ENCODE measurements around the gene KIF5B. TPM values are rescaled to one million over a fixed set of nuclear protein-coding genes. Genes with fewer than 3 reads are reported as not detected.

Gene KIF5B
- total RNA-seq, 1 donor from 2014 or later: 144 TPM

GRCh38 chr10:32095116-32095733 is 39.0 kb upstream of the KIF5B start:
- no peaks in the 10 kb centered on the region for H3K4me1 ChIP-seq
- no peaks in the 10 kb centered on the region for H3K36me3 ChIP-seq
- H3K27me3 ChIP-seq (ENCODE audit: low read depth): no peaks in the 10 kb centered on the region
- intact Hi-C loops (cut with micrococcal nuclease): no loop called here
- no peak overlapping the region for H3K4me3 ChIP-seq
- no peak for TF ChIP-seq CTCF (IDR thresholded peaks at IDR 0.05; ENCODE audit: borderline replicate concordance)
- H3K27ac ChIP-seq (replicated peaks): no peak overlapping the region
- peaks cover 11% of the 10 kb centered on the region for H3K9me3 ChIP-seq (replicated peaks)
- no peak for DNase-seq

- intact Hi-C loops (cut with micrococcal nuclease): no loop called here
- no peak overlapping the region for H3K4me3 ChIP-seq
- H3K9me3 ChIP-seq (replicated peaks): peaks cover 6% of the 10 kb centered on the region
- no peaks in the 10 kb centered on the region for H3K4me1 ChIP-seq
- no peak for TF ChIP-seq CTCF (IDR thresholded peaks at IDR 0.05; ENCODE audit: borderline replicate concordance)
- no peak overlapping the region for H3K27ac ChIP-seq (replicated peaks)
- H3K36me3 ChIP-seq: no peaks in the 10 kb centered on the region
- H3K27me3 ChIP-seq (ENCODE audit: low read depth): no peaks in the 10 kb centered on the region
- no peak for DNase-seq
Measured at GRCh38 chr10:32093650-32094049, 37.4 kb upstream of the KIF5B start.

- no peak overlapping the region for H3K4me3 ChIP-seq
Measured at GRCh38 chr10:32091046-32091445, 34.8 kb upstream of the KIF5B start.

GRCh38 chr10:32084185-32084851 is 28.1 kb upstream of the KIF5B start:
- H3K9me3 ChIP-seq (replicated peaks): no peaks in the 10 kb centered on the region
- H3K27me3 ChIP-seq (ENCODE audit: low read depth): no peaks in the 10 kb centered on the region
- intact Hi-C loops (cut with micrococcal nuclease): no loop called here
- TF ChIP-seq CTCF (IDR thresholded peaks at IDR 0.05; ENCODE audit: borderline replicate concordance): no peak
- no peak for DNase-seq
- no peaks in the 10 kb centered on the region for H3K4me1 ChIP-seq
- H3K27ac ChIP-seq (replicated peaks): no peak overlapping the region
- H3K36me3 ChIP-seq: no peaks in the 10 kb centered on the region
- H3K4me3 ChIP-seq: no peak overlapping the region

More at GRCh38 chr10:32091046-32091445, 34.8 kb upstream of the KIF5B start:
- no peak for TF ChIP-seq CTCF (IDR thresholded peaks at IDR 0.05; ENCODE audit: borderline replicate concordance)
- intact Hi-C loops (cut with micrococcal nuclease): no loop called here
- DNase-seq: no peak
- Histone ChIP-seq H3K36me3 (no peaks in the 10 kb centered on the region), H3K27me3 (ENCODE audit: low read depth) (no peaks in the 10 kb centered on the region), H3K4me1 (no peaks in the 10 kb centered on the region), H3K27ac (replicated peaks) (no peak overlapping the region), H3K9me3 (replicated peaks) (no peaks in the 10 kb centered on the region)

GRCh38 chr10:32077896-32078485 is 21.8 kb upstream of the KIF5B start:
- no peak overlapping the region for H3K27ac ChIP-seq (replicated peaks)
- H3K27me3 ChIP-seq (ENCODE audit: low read depth): no peaks in the 10 kb centered on the region
- no peaks in the 10 kb centered on the region for H3K36me3 ChIP-seq
- H3K9me3 ChIP-seq (replicated peaks): no peaks in the 10 kb centered on the region
- intact Hi-C loops (cut with micrococcal nuclease): no loop called here
- peaks cover 14% of the 10 kb centered on the region for H3K4me1 ChIP-seq
- no peak overlapping the region for H3K4me3 ChIP-seq
- DNase-seq: peak; percentile 28
- TF ChIP-seq CTCF (IDR thresholded peaks at IDR 0.05; ENCODE audit: borderline replicate concordance): no peak

All from left ventricle myocardium inferior (tissue), 1 donor.